ENCODE results near the gene CPSF6. TPM values are rescaled to one million over a fixed set of nuclear protein-coding genes. Genes with fewer than 3 reads are reported as not detected.

Gene CPSF6
- total and polyA plus RNA-seq, 2 of the 8 experiments (the other 6 are each of a cell fraction or from before 2014, with no cell fraction given), result 92.7 to 167 TPM

GRCh38 chr12:69239922-69240630, 707 bp downstream of the CPSF6 start:
- peak overlapping the region; percentile 59 to 75 for H3K4me2 ChIP-seq (ENCODE audit: insufficient read depth in 1 of 2, low read depth in 2 of 2, low read length in 2 of 2)
- peaks cover 26 to 29% of the 10 kb centered on the region in 2 experiments for H4K20me1 ChIP-seq (replicated peaks in 1 of 2; ENCODE audit: control insufficient read depth in 1 of 2, insufficient read depth in 2 of 2, low read length in 2 of 2)
- no peak overlapping the region for H3K23ac ChIP-seq (ENCODE audit: insufficient read length)
- peak overlapping the region; percentile 90 to 100 (median 98) for H3K9ac ChIP-seq (replicated peaks in 1 of 4; ENCODE audit: extremely low read depth in 1 of 4, low read depth in 3 of 4, low read length in 3 of 4)
- peak overlapping the region; percentile 32 for H4K5ac ChIP-seq (ENCODE audit: insufficient read length, low read depth, low read length)
- no peak for FAIRE-seq
- H3K18ac ChIP-seq (ENCODE audit: extremely low read depth, low read length), result peak overlapping the region; percentile 81; the same call in 1 of the 2 replicates
- peak overlapping the region; percentile 92 for H2BK5ac ChIP-seq (ENCODE audit: low read depth, low read length)
- H3K4me3 ChIP-seq (ENCODE audit: extremely low read depth in 1 of 4, insufficient read depth in 2 of 4, low read depth in 3 of 4, low read length in 4 of 4), result peak overlapping the region; percentile 74 to 99 (median 88)
- H2BK12ac ChIP-seq (ENCODE audit: low read depth, low read length), result peak overlapping the region; percentile 77; the same call in 1 of the 2 replicates
- no peak overlapping the region for H2BK20ac ChIP-seq (ENCODE audit: low read length)
- peak overlapping the region; percentile 94 for H3K27ac ChIP-seq (ENCODE audit: low read depth, low read length)
- peaks cover 44 to 53% of the 10 kb centered on the region in 2 experiments for H3K79me2 ChIP-seq (ENCODE audit: control insufficient read depth in 1 of 2, insufficient read depth in 2 of 2, low read length in 2 of 2)
- ChIA-PET CTCF (ENCODE audit: partially characterized antibody) (interaction anchor here (0.6 to 1.3 kb wide), 3 partner anchors 14 to 614 kb away, joined by 3 to 4 read pairs (median 4); no protein-coding TSS in a partner anchor), POLR2A (ENCODE audit: partially characterized antibody) (interaction anchor here (0.5 to 7.0 kb wide), 12 partner anchors 8 to 1089 kb away, joined by 3 to 48 read pairs (median 4); no protein-coding TSS in a partner anchor)
- H3K23me2 ChIP-seq (ENCODE audit: low read depth, low read length), result peaks cover 6% of the 10 kb centered on the region
- H3K56ac ChIP-seq (replicated peaks; ENCODE audit: insufficient read length, low read depth, low read length), result peak overlapping the region; percentile 80
- H2AK5ac ChIP-seq (ENCODE audit: low read depth, low read length), result no peak overlapping the region
- H2BK120ac ChIP-seq (replicated peaks; ENCODE audit: low read depth, low read length), result no peak overlapping the region
- no peak overlapping the region for H2AFZ ChIP-seq (ENCODE audit: low read length)
- H3K79me1 ChIP-seq (ENCODE audit: low read depth, low read length), result no peaks in the 10 kb centered on the region
- H3K9me3 ChIP-seq (ENCODE audit: insufficient read depth in 2 of 2, low read depth in 1 of 2, low read length in 1 of 2), result no peaks in the 10 kb centered on the region
- peaks cover 0 to 10% (median 5%) of the 10 kb centered on the region in 4 experiments; a peak in 5 of 7 replicates for H3K4me1 ChIP-seq (replicated peaks in 1 of 4; ENCODE audit: control insufficient read depth in 3 of 4, insufficient read depth in 4 of 4, low read length in 3 of 4)
- H3K27me3 ChIP-seq (replicated peaks in 1 of 4; ENCODE audit: control insufficient read depth in 3 of 4, extremely low read depth in 1 of 4, insufficient read depth in 3 of 4, low read length in 3 of 4), result peaks cover 0 to 1% (median 0%) of the 10 kb centered on the region in 4 experiments; a peak in 1 of 7 replicates
- DNase-seq (ENCODE audit: low read depth in 1 of 2, low spot score in 2 of 2), result peak in 1 of 2 experiments; percentile 67
- no peak overlapping the region for H4K91ac ChIP-seq (replicated peaks; ENCODE audit: insufficient read length, low read length)
- H3K14ac ChIP-seq (ENCODE audit: insufficient read length), result no peak overlapping the region
- H2BK15ac ChIP-seq (ENCODE audit: low read length), result no peak overlapping the region
- H4K8ac ChIP-seq (ENCODE audit: extremely low read depth, insufficient read depth, low read length), result peak overlapping the region; percentile 97
- peaks cover 0 to 12% (median 2%) of the 10 kb centered on the region in 4 experiments; a peak in 3 of 8 replicates for H3K36me3 ChIP-seq (ENCODE audit: control insufficient read depth in 2 of 4, insufficient read depth in 4 of 4, low read length in 3 of 4)
- peak overlapping the region; percentile 53 for H3K4ac ChIP-seq (replicated peaks; ENCODE audit: insufficient read length, low read depth, low read length)
- WGBS, 2 experiments (ENCODE audit: extremely low coverage in 1 of 2, insufficient coverage in 1 of 2, insufficient read length in 1 of 2, insufficient replicate concordance in 2 of 2, low coverage in 1 of 2, low lambda C conversion rate in 2 of 2, missing lambda C conversion rate in 1 of 2), result 3% methylated on average over 44 of the region's 68 CpGs; no CpG with 5 or more reads in 1 of the 2 experiments
- peak; percentile 63 for TF ChIP-seq TAF1 (IDR thresholded peaks at IDR 0.05; ENCODE audit: low read depth, low read length)
- no peak for TF ChIP-seq SUZ12 (IDR thresholded peaks at IDR 0.05; ENCODE audit: low read length)
- no peak for TF ChIP-seq EZH2 (IDR thresholded peaks at IDR 0.05; ENCODE audit: low read depth, low read length, severe bottlenecking)
- TF ChIP-seq YY1 (IDR thresholded peaks at IDR 0.05; ENCODE audit: low read depth, low read length), result peak; percentile 74
- TF ChIP-seq EGR1 (IDR thresholded peaks at IDR 0.05; ENCODE audit: borderline replicate concordance, low read depth, low read length), result no peak
- no peak for TF ChIP-seq GTF2F1 (IDR thresholded peaks at IDR 0.05; ENCODE audit: borderline replicate concordance, low read depth, low read length)
- TF ChIP-seq HDAC6 (IDR thresholded peaks at IDR 0.05; ENCODE audit: low read depth, low read length), result no peak
- TF ChIP-seq, protein P1, sequence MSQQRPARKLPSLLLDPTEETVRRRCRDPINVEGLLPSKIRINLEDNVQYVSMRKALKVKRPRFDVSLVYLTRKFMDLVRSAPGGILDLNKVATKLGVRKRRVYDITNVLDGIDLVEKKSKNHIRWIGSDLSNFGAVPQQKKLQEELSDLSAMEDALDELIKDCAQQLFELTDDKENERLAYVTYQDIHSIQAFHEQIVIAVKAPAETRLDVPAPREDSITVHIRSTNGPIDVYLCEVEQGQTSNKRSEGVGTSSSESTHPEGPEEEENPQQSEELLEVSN (IDR thresholded peaks at IDR 0.05), result peak; percentile 39; the same call in 1 of the 2 replicates
- TF ChIP-seq KDM1A (IDR thresholded peaks at IDR 0.05; ENCODE audit: borderline replicate concordance, low read length), result no peak
- TF ChIP-seq FOSL1 (IDR thresholded peaks at IDR 0.05; ENCODE audit: insufficient read depth, low read depth, low read length), result no peak
- no peak for TF ChIP-seq ZNF274 (IDR thresholded peaks at IDR 0.05; ENCODE audit: borderline replicate concordance, extremely low read depth, low read length)
